ENCODE results near the gene KCNT2.

The KCNT2 gene

GRCh38 chr1:196486346-196486745 lies 121.9 kb downstream of the KCNT2 start:
- no peak overlapping the region for H3K27ac ChIP-seq
- H3K4me3 ChIP-seq (ENCODE audit: low read depth, low read length) = no peak overlapping the region
- peaks cover 17% of the 10 kb centered on the region for H3K36me3 ChIP-seq
- no peaks in the 10 kb centered on the region for H3K27me3 ChIP-seq (ENCODE audit: insufficient read depth, low read depth, severe bottlenecking)
- no peaks in the 10 kb centered on the region for H3K9me3 ChIP-seq (ENCODE audit: severe bottlenecking)
- TF ChIP-seq CTCF (IDR thresholded peaks at IDR 0.05; ENCODE audit: low read depth, low read length) = no peak
- no peak for DNase-seq

- no peak for TF ChIP-seq CTCF (IDR thresholded peaks at IDR 0.05; ENCODE audit: low read depth, low read length)
- H3K9me3 ChIP-seq (ENCODE audit: severe bottlenecking) = no peaks in the 10 kb centered on the region
- H3K27ac ChIP-seq = no peak overlapping the region
- H3K36me3 ChIP-seq = peaks cover 12% of the 10 kb centered on the region
- no peak for DNase-seq
- H3K4me3 ChIP-seq (ENCODE audit: low read depth, low read length) = no peak overlapping the region
- H3K27me3 ChIP-seq (ENCODE audit: insufficient read depth, low read depth, severe bottlenecking) = no peaks in the 10 kb centered on the region
Measured at GRCh38 chr1:196481616-196482015, 126.6 kb downstream of the KCNT2 start.

- DNase-seq = no peak
Measured at GRCh38 chr1:196477262-196477661, 131.0 kb downstream of the KCNT2 start.

GRCh38 chr1:196467230-196467925 lies 140.9 kb downstream of the KCNT2 start:
- Histone ChIP-seq H3K27me3 (ENCODE audit: insufficient read depth, low read depth, severe bottlenecking) (no peaks in the 10 kb centered on the region), H3K27ac (no peak overlapping the region), H3K9me3 (ENCODE audit: severe bottlenecking) (no peaks in the 10 kb centered on the region), H3K4me3 (ENCODE audit: low read depth, low read length) (no peak overlapping the region), H3K36me3 (peaks cover 21% of the 10 kb centered on the region)
- no peak for DNase-seq
- no peak for TF ChIP-seq CTCF (IDR thresholded peaks at IDR 0.05; ENCODE audit: low read depth, low read length)

More at GRCh38 chr1:196477262-196477661, 131.0 kb downstream of the KCNT2 start:
- Histone ChIP-seq H3K36me3 (peaks cover 12% of the 10 kb centered on the region), H3K27me3 (ENCODE audit: insufficient read depth, low read depth, severe bottlenecking) (no peaks in the 10 kb centered on the region), H3K4me3 (ENCODE audit: low read depth, low read length) (no peak overlapping the region), H3K9me3 (ENCODE audit: severe bottlenecking) (no peaks in the 10 kb centered on the region), H3K27ac (no peak overlapping the region)
- TF ChIP-seq CTCF (IDR thresholded peaks at IDR 0.05; ENCODE audit: low read depth, low read length) = no peak

GRCh38 chr1:196466654-196467053 lies 141.6 kb downstream of the KCNT2 start:
- no peaks in the 10 kb centered on the region for H3K27me3 ChIP-seq (ENCODE audit: insufficient read depth, low read depth, severe bottlenecking)
- H3K36me3 ChIP-seq = peaks cover 21% of the 10 kb centered on the region
- no peak overlapping the region for H3K27ac ChIP-seq
- no peaks in the 10 kb centered on the region for H3K9me3 ChIP-seq (ENCODE audit: severe bottlenecking)
- DNase-seq = no peak
- no peak overlapping the region for H3K4me3 ChIP-seq (ENCODE audit: low read depth, low read length)
- no peak for TF ChIP-seq CTCF (IDR thresholded peaks at IDR 0.05; ENCODE audit: low read depth, low read length)

GRCh38 chr1:196466166-196466565 lies 142.1 kb downstream of the KCNT2 start:
- no peak for TF ChIP-seq CTCF (IDR thresholded peaks at IDR 0.05; ENCODE audit: low read depth, low read length)
- no peak for DNase-seq
- Histone ChIP-seq H3K9me3 (ENCODE audit: severe bottlenecking) (no peaks in the 10 kb centered on the region), H3K27me3 (ENCODE audit: insufficient read depth, low read depth, severe bottlenecking) (no peaks in the 10 kb centered on the region), H3K36me3 (peaks cover 21% of the 10 kb centered on the region), H3K4me3 (ENCODE audit: low read depth, low read length) (no peak overlapping the region), H3K27ac (no peak overlapping the region)

Data from WERI-Rb-1 (cell line).